ENCODE results near the gene NBPF11.
"Not testable (repeated sequence)": the region's sequence is repeated elsewhere in the genome, so short reads cannot be mapped to it uniquely, and the experiment has no call there.

The NBPF11 gene

DNA sequence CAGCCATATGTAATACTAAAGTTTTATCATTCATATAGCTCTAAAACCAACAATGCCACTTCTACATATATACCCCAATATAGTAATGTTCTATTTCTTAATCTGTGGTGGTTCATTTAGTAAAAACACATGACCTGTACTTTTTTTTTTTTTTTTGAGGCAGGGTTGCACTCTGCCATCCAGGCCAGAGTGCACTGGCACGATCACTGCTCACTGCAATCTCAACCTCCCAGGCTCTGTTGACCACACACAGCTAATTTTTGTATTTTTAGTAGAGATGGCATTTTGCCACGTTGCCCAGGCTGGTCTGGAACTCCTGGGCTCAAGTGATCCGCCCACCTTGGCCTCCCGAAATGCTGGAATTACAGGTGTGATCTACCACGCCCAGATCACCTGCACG lies 2.1 kb downstream of the NBPF11 start:
- DNase-seq = not testable (repeated sequence)

GRCh38 chr1:148149050-148149815 lies 2.8 kb downstream of the NBPF11 start:
- not testable (repeated sequence) for DNase-seq

DNA sequence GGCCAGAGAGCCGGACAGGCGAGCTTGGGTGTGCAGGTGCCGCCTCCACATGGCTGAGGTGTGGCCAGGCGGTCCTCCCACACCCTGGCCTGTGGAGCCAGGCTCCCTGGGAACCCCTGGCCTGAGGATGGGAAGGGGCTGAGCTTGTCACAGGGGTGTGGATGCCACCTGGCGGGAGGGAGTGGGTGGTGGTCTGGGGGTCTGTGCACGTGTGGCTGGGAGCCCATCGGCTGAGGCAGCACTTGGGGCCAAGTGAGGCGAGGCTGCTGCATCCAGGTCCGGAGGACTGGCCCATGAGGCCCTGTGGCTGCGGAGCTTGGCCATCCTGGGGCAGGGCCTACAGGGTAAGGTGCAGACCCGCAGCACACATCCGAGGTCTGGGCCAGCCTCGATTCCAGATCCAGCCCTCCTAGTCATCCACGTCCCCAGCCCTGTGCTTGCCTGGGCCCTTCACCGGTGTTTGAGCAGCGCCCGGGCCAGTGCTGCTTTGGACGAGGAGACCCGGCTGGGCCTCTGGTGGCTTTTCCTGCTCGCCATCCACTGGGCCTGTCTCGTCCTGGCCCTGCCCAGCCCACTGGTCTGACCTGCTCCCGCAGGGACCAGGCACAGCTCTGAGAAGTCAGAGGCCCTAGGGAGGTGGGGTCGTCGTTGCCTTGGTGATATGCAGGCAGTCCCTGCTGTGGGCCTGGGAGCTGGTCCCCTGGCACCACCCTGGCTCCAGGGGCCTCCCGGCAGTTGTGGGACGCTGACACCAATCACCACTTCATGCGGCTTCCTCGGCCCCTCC lies 4.8 kb downstream of the NBPF11 start:
- not testable (repeated sequence) for DNase-seq

DNA sequence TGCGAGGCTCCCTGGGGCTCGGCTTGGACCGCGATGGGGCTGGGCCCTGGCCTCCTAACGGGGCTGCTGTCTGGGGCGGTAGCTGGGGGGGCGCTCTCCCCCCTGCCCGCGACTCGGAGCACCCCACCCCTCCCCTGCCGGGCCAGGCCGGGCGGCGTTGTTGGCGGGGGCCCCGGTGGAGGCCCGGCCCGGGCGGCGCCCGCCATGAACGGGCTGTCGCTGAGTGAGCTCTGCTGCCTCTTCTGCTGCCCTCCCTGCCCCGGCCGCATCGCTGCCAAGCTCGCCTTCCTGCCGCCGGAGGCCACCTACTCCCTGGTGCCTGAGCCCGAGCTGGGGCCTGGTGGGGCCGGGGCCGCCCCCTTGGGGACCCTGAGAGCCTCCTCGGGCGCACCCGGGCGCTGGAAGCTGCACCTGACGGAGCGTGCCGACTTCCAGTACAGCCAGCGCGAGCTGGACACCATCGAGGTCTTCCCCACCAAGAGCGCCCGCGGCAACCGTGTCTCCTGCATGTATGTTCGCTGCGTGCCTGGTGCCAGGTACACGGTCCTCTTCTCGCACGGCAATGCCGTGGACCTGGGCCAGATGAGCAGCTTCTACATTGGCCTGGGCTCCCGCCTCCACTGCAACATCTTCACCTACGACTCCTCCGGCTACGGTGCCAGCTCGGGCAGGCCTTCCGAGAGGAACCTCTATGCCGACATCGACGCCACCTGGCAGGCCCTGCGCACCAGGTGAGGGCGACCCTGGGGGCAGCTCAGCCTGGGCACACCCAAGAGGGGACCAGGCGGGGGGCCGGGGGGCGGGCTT lies 5.7 kb downstream of the NBPF11 start:
- DNase-seq = not testable (repeated sequence)

DNA sequence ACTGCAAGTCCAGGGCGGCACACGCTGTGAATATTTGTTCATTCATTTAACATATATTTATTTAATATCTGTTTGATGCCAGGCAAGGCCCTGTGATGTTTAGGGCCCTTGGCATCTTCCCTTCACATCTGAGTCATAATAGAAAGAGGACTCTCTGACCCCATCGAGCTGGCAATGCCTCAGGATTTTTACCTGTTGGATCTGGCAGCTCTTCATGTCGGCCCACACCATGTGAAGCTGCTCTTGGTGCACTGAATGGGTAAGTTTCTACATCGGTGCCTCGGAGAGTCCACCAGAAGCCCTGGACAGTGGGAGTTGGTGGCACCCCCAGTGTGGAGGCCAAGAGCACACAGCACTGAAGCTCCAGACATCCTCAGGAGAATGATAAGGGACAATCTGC lies 8.9 kb downstream of the NBPF11 start:
- not testable (repeated sequence) for DNase-seq

GRCh38 chr1:148141936-148142335 lies 10.1 kb downstream of the NBPF11 start:
- not testable (repeated sequence) for DNase-seq

- DNase-seq = not testable (repeated sequence)
Observed at GRCh38 chr1:148138606-148139005, 13.5 kb downstream of the NBPF11 start.

- DNase-seq = not testable (repeated sequence)
Observed at GRCh38 chr1:148122341-148122740, 29.7 kb downstream of the NBPF11 start.

- not testable (repeated sequence) for DNase-seq
Observed at GRCh38 chr1:148120395-148120794, 31.7 kb downstream of the NBPF11 start.

GRCh38 chr1:148095732-148096131 lies 56.3 kb downstream of the NBPF11 start:
- not testable (repeated sequence) for DNase-seq

DNA sequence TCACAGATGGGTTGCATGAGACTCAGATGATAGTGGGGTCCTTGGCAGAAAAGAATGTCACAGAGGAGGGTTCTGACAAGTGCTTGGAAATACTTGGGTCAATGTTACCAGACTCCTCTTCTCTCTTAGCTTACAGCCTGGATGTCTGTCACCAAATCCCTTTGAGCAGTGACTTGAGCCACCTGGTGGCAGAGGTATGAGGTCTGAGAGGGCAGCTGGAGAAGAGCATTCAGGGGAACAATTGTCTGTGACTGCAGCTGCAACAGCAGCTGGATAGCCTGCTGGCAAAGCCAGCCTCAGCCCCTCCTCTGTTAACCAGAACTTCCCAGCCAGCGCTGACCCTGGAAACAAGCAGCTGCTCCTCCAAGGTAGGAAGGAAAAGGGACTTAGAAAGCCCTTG lies 65.9 kb downstream of the NBPF11 start:
- DNase-seq = not testable (repeated sequence)

DNA sequence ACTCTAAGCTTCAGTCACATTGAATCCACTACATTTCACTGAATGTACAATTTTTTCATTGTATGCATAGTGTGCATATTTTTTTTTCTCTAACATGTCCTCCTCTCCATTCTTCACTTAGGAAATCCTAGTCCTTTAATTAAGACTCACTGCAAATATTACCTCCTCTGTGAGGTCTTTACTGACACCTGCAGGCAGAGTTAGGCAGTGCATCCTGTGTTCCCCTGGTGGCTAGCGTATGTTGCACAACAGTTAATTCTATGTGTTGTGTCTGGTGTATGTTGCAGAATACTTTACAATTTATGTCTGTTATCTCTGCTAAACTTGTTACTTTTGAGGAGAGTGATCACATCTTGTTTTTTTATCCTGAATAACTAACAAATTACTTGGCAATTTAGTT lies 70.9 kb downstream of the NBPF11 start:
- DNase-seq = not testable (repeated sequence)

DNA sequence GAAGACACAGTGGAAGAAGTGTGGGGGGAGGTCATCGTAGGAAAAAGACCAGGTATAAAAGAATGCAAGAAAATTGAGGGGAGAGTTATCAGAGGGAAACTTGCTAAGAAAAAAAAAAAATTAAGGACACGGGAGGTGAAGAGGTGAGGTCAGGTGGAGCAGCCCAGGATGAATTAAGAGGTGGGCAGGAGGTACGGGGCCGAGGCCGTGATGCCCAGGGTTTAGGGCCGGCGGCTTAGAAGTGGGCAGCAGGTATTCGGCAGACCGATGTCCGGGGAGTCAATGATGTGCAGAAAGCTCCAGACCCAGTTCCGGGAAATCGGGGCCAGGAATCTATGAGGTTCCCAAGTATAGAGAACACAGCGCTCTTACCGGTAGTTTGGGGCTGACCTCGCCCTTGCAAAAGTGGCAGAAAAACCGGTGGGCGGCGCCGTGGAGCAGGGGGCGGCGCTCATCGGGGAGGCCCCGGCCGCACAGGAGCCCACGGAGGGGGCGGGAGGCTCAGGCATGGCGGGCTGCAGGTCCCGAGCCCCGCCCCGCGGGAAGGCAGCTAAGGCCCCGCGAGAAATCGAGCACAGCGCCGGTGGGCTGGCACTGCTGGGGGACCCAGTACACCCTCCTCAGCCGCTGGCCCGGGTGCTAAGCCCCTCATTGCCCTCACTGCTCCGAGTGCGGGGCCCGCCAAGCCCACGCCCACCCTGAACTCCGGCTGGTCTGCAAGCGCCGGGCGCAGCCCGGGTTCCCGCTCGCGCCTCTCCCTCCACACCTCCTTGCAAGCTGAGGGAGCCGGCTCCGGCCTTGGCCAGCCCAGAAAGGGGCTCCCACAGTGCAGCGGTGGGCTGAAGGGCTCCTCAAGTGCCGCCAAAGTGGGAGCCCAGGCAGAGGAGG lies 73.2 kb downstream of the NBPF11 start:
- not testable (repeated sequence) for DNase-seq

DNA sequence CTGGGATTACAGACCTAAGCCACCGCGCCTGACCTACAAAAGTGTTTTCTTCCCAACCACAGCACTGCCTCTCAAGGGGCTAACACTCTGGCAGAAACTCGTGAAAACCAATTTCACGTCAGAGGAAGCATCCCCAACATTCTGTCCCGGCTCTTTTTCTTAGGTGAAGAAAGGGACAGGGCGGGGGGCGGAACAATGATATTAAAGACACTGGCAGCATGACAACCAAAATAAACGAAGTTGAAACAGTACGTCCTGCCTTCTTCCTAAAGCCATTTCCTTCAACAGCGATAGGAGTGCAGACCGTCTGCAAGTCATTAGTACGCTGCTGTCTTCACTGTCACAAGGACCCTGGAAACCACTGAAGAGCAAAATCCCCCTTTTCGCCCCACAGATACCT lies 74.0 kb downstream of the NBPF11 start:
- not testable (repeated sequence) for DNase-seq

GRCh38 chr1:148077458-148077857 lies 74.6 kb downstream of the NBPF11 start:
- not testable (repeated sequence) for DNase-seq

- DNase-seq = not testable (repeated sequence)
Observed at GRCh38 chr1:148073392-148073791, 78.7 kb downstream of the NBPF11 start.

DNA sequence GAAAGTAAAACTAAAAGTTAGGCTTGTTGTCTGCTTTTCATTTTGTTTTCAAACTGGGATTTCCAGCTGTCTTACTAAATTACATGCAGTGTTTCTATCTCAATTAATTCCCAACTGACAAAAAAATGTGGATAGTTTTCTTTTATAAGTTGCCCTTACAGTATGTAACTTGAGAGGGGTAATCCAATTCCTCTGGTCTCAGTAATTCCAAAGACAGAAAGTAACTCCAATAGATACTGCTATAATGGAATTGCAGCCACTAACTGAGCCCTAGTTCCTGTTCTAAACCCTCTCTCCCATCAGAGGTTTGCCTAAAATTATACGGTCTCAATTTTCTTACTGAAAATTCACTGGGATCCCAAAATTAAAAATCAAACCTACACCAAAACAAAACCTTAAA lies 83.5 kb downstream of the NBPF11 start:
- DNase-seq = not testable (repeated sequence)

DNA sequence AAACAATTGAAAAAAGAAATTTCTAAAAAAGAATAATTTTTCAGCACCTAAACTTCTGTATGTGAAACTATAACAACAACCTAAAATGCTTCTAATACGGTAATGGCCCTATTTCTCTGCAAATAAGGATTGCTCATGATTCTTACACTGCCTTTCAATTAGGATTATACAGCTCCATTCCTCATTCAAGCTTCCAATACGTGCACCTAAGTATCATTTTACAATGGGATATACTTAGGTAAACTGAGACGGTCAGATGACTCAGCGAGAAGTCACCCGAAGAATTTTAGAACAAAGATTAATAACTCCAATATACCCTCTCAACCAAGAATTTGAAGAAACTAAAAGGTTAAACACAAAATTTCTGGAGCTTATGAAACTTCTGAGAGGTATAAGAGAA lies 83.9 kb downstream of the NBPF11 start:
- DNase-seq = not testable (repeated sequence)

DNA sequence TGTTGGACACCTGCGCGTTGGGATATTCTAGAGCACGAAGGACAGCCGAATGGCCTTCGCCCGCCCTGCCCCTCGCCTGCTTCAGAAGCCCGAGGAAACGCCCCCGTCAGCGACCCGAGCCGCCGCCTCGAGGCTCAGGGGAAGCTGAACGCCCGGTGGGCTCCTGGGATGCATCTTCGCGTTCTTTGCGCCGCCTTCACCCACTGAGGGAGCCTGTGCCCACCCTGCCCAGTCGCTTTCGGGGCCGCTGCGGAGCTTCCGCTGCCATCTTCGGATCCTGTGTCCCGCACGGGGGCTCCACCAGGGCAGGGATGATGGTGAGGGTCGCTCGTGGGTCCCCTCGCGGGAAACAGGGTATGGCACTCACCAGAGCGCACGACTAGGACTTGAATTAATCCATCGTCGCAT lies 91.8 kb downstream of the NBPF11 start:
- not testable (repeated sequence) for DNase-seq

GRCh38 chr1:148057384-148057783 lies 94.7 kb downstream of the NBPF11 start:
- not testable (repeated sequence) for DNase-seq
